Measurements from ENCODE around the gene CD69. TPM values are rescaled to one million over a fixed set of nuclear protein-coding genes. Genes with fewer than 3 reads are reported as not detected.
A peak's percentile ranks its signal among the peaks of the same experiment; 100 is the strongest.

The CD69 gene
- total RNA-seq, 1 donor from 2014 or later, result 11.4 TPM

DNA sequence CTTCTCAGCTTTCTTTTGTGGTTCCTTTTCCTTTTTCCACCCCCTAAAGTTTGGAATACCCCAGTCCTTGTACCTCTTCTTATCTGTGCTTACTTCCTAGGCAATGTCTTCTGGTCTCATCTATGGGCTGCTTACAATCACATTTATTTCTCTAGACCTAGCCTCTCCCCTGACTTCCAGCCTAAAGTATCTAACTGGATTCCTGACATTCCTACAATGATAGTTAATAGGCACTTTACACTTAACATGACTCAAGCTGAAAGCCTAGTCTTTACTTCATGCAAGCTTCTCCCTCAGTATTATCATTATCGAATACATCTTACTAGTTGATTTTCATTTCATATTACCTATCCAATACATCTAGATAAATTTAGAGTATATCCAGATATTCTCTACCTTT, 49.0 kb downstream of the CD69 start:
- DNase-seq, result no peak
- no peaks in the 10 kb centered on the region for H3K4me1 ChIP-seq
- no peak overlapping the region for H3K27ac ChIP-seq
- H3K36me3 ChIP-seq, result no peaks in the 10 kb centered on the region
- no peaks in the 10 kb centered on the region for H3K27me3 ChIP-seq (ENCODE audit: low read depth)
- H3K4me3 ChIP-seq, result no peak overlapping the region
- H3K9me3 ChIP-seq, result no peaks in the 10 kb centered on the region
- ATAC-seq, result no peak
- TF ChIP-seq CTCF (IDR thresholded peaks at IDR 0.05), result no peak
- intact Hi-C loops (cut with DNase I), result no loop called here

- H3K9me3 ChIP-seq, result no peaks in the 10 kb centered on the region
- H3K4me3 ChIP-seq, result no peak overlapping the region
- no peak for ATAC-seq
- no peaks in the 10 kb centered on the region for H3K4me1 ChIP-seq
- H3K36me3 ChIP-seq, result no peaks in the 10 kb centered on the region
- intact Hi-C loops (cut with DNase I), result no loop called here
- H3K27ac ChIP-seq, result no peak overlapping the region
- no peak for DNase-seq
- no peaks in the 10 kb centered on the region for H3K27me3 ChIP-seq (ENCODE audit: low read depth)
- TF ChIP-seq CTCF (IDR thresholded peaks at IDR 0.05), result no peak
Measured at GRCh38 chr12:9710584-9711375, 49.9 kb downstream of the CD69 start.

DNA sequence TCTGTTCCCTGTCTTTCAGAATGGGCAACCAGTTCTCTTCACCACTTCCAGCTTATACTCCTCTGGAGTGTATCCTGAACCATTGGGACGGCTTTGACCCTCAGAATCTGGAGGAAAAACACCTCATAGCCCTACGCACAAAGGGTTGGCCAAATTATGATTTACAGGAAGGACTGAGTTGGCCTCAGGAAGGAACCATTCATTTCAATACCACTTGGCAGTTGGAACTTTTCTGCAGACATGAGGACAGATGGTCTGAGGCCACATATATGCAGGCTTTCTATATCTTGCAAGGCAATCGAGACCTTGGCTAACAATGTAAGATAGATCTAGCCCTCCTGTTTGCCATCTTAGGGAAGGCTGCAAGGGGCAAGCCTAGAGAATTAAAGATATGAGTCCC, 51.8 kb downstream of the CD69 start:
- DNase-seq (no peak), ATAC-seq (no peak)
- no peaks in the 10 kb centered on the region for H3K9me3 ChIP-seq
- H3K36me3 ChIP-seq, result no peaks in the 10 kb centered on the region
- no peaks in the 10 kb centered on the region for H3K4me1 ChIP-seq
- no peak overlapping the region for H3K27ac ChIP-seq
- intact Hi-C loops (cut with DNase I), result loop anchor here (5.0 kb wide), 1 partner anchor 72 kb away; no protein-coding TSS in a partner anchor
- no peaks in the 10 kb centered on the region for H3K27me3 ChIP-seq (ENCODE audit: low read depth)
- TF ChIP-seq CTCF (IDR thresholded peaks at IDR 0.05), result no peak
- H3K4me3 ChIP-seq, result no peak overlapping the region

GRCh38 chr12:9707864-9708808, 52.6 kb downstream of the CD69 start:
- intact Hi-C loops (cut with DNase I), result loop anchor here (5.0 kb wide), 1 partner anchor 71 kb away; no protein-coding TSS in a partner anchor
- Histone ChIP-seq H3K9me3 (no peaks in the 10 kb centered on the region), H3K27me3 (ENCODE audit: low read depth) (no peaks in the 10 kb centered on the region), H3K36me3 (no peaks in the 10 kb centered on the region), H3K4me3 (no peak overlapping the region), H3K4me1 (no peaks in the 10 kb centered on the region), H3K27ac (no peak overlapping the region)
- ATAC-seq, result peak; percentile 85 to 89
- peak; percentile 84 for TF ChIP-seq CTCF (IDR thresholded peaks at IDR 0.05)
- DNase-seq, result peak; percentile 59

DNA sequence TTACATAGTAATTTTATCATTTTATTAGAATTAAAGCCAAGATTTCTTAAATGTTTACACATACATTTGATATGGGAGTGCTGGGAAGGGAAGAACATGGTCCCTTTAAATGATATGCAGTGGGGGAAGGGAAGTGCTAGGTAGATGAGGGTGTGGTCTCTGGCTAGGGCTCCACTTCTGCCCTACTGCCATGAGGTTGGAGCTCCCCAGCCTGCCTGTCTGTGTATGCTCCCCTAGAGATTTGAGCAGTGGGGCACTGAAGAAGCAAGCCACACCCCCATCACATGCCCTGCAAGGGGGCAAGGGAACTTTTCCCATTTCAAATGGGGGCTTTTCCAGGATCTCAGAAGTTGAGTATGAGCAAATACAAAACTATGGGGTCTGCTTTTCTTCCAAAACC, 53.3 kb downstream of the CD69 start:
- Histone ChIP-seq H3K27ac (no peak overlapping the region), H3K27me3 (ENCODE audit: low read depth) (no peaks in the 10 kb centered on the region), H3K36me3 (no peaks in the 10 kb centered on the region), H3K9me3 (no peaks in the 10 kb centered on the region), H3K4me1 (no peaks in the 10 kb centered on the region), H3K4me3 (no peak overlapping the region)
- no peak for TF ChIP-seq CTCF (IDR thresholded peaks at IDR 0.05)
- ATAC-seq (no peak), DNase-seq (no peak)
- intact Hi-C loops (cut with DNase I), result loop anchor here (5.0 kb wide), 1 partner anchor 70 kb away; no protein-coding TSS in a partner anchor

All from lower lobe of right lung (tissue), 2 donors.